ENCODE measurements around the gene POLL.

GRCh38 chr10:101565936-101566332 lies 22.1 kb downstream of the POLL start:
- TF ChIP-seq CTCF (IDR thresholded peaks at IDR 0.05) (no peak), POLR2AphosphoS5 (IDR thresholded peaks at IDR 0.05) (no peak), EP300 (IDR thresholded peaks at IDR 0.05) (no peak), POLR2A (IDR thresholded peaks at IDR 0.05; ENCODE audit: low read depth) (no peak)
